Stomach (tissue), 19 donors: ENCODE measurements around the gene SETX. TPM values are rescaled to one million over a fixed set of nuclear protein-coding genes. Genes with fewer than 3 reads are reported as not detected.

Source experiments
- DNase-seq, 2 donors: peaks; one replicate each; pipeline versions ENCODE4 v3.0.0 to v3.0.0-alpha.2; 2013 to 2019
- H3K27ac ChIP-seq, 5 donors: fragments of 200-600 bp in 4 of 5; sonication (generic) in 4 of 5; one replicate each; pipeline ENCODE4 v1.5.1; 2013 to 2019; ENCODE audit warnings: mild to moderate bottlenecking in 1 of 5, moderate library complexity in 1 of 5
- H3K27me3 ChIP-seq, 3 donors: fragments of 200-600 bp; sonication (generic); one replicate each; pipeline ENCODE4 v1.5.1; 2017 to 2019; ENCODE audit warnings: mixed run types in 1 of 3
- H3K36me3 ChIP-seq, 4 donors: fragments of 200-600 bp; sonication (generic); 1 replicate in 3 of 4; 2 replicates in 1 of 4; pipeline ENCODE4 v1.5.1; 2016 to 2019
- H3K4me1 ChIP-seq, 4 donors: fragments of 200-600 bp; sonication (generic); one replicate each; pipeline ENCODE4 v1.5.1; 2016 to 2019
- H3K4me3 ChIP-seq, 4 donors: fragments of 200-600 bp; sonication (generic) in 3 of 4; one replicate each; pipeline ENCODE4 v1.5.1; 2016 to 2019; ENCODE audit warnings: mild to moderate bottlenecking in 1 of 4
- H3K9me3 ChIP-seq, 4 donors: fragments of 200-600 bp; sonication (generic); one replicate each; pipeline ENCODE4 v1.5.1; 2016 to 2019
- CTCF ChIP-seq, 7 experiments: fragments of 450-650 bp in 4 of 7; fragments of 200-600 bp in 3 of 7; sonication (generic) in 3 of 7; IDR thresholded peaks; one replicate each; pipeline ENCODE4 v1.5.1; 2016 to 2019; ENCODE audit warnings: antibody characterized with exemption in 7 of 7, control low read depth in 2 of 7, mild to moderate bottlenecking in 1 of 7
- EP300 ChIP-seq: sonication (generic); formaldehyde crosslinking; IDR thresholded peaks from one replicate; pipeline ENCODE4 v1.6.1; 2017; ENCODE audit warnings: antibody characterized with exemption
- POLR2A ChIP-seq, 4 donors: fragments of 450-650 bp; IDR thresholded peaks; one replicate each; pipeline ENCODE4 v1.6.1; 2016; ENCODE audit warnings: antibody characterized with exemption in 4 of 4, control low read depth in 2 of 4, mild to moderate bottlenecking in 1 of 4, moderate library complexity in 1 of 4
- POLR2AphosphoS5 ChIP-seq, 3 donors: sonication (generic); formaldehyde crosslinking; IDR thresholded peaks; one replicate each; pipeline ENCODE4 v1.6.1; 2016; ENCODE audit warnings: antibody characterized with exemption in 3 of 3
- WGBS, 5 donors: extraction: QIAGEN DNeasy Blood & Tissue Kit in 3 of 5; methylation state at CpG; one replicate each; pipeline versions ENCODE4 v1.1.5 to v1.1.7; 2013 to 2018; 5-methylcytosine and 5-hydroxymethylcytosine counted together
- intact Hi-C: fragments of 100-400 bp; cut with DNase I; formaldehyde crosslinking; loops from one replicate; pipeline ENCODE4 v1.15.1; 2023; ENCODE audit warnings: low total_unique reads
- long read RNA-seq, 10 donors: transcript quantifications; one replicate each; lab custom pipeline, GENCODE V29; 2026
- polyA plus RNA-seq, 3 donors: library from polyadenylated mRNA; stranded (reverse); fragments of 200-250 nt; gene quantifications; one replicate each; pipeline ENCODE4 v1.2.3, GENCODE V29; 2013
- total RNA-seq, 5 donors: library from RNA; depleted of rRNA; stranded (reverse); fragments of >200 nt; gene quantifications; one replicate each; pipeline versions ENCODE4 v1.1.0 to v1.2.3, GENCODE V29; 2014 to 2016
- donor health status: healthy with polysubstance abuse.
- donor health status: Bipolar disorder and iron deficiency.
- donor health status: healthy.

The SETX gene
- total RNA-seq (10 to 100 TPM; 33.9 to 96.7 (median 35.6) TPM), polyA plus RNA-seq (10 to 100 TPM in 1 of 3 donors, 1 to 10 TPM in 2; 7.9 to 15.2 (median 8.4) TPM)
- long read RNA-seq, donor 1 = 0 reads
- long read RNA-seq, donor 2 = 0 reads
- long read RNA-seq, donor 3 = 0 reads
- long read RNA-seq, donor 4 = 0 reads
- long read RNA-seq, donor 5, partial matches to known transcripts = 5 of 5 reads
- long read RNA-seq, donor 5, other reads (novel, unspliced or antisense) = 0 of 5 reads
- long read RNA-seq, donor 6, partial matches to known transcripts = 7 of 7 reads
- long read RNA-seq, donor 6, other reads (novel, unspliced or antisense) = 0 of 7 reads
- long read RNA-seq, donor 7, partial matches to known transcripts = 5 of 5 reads
- long read RNA-seq, donor 7, other reads (novel, unspliced or antisense) = 0 of 5 reads
- long read RNA-seq, donor 8 = 0 reads
- long read RNA-seq, donor 9 = 0 reads
- long read RNA-seq, donor 10 = 0 reads

- no peaks in the 10 kb centered on the region for H3K27me3 ChIP-seq
- H3K36me3 ChIP-seq = peaks cover 11 to 36% (median 28%) of the 10 kb centered on the region in 4 donors
- TF ChIP-seq CTCF (IDR thresholded peaks at IDR 0.05) (peak in 1 of 7 experiments; percentile 20), EP300 (no peak), POLR2A (IDR thresholded peaks at IDR 0.05) (peak in 1 of 4 donors; percentile 78), POLR2AphosphoS5 (IDR thresholded peaks at IDR 0.05) (peak; percentile 70 to 95 (median 95))
- peak; percentile 99 for DNase-seq
- no peaks in the 10 kb centered on the region for H3K9me3 ChIP-seq
- intact Hi-C loops = no loop called here
- peaks cover 25 to 48% (median 37%) of the 10 kb centered on the region in 4 donors for H3K4me1 ChIP-seq
- peak within 1 kb of the TSS; percentile 93 to 99 (median 97) for H3K27ac ChIP-seq
- 0 to 1% (median 1%) methylated on average over 34 to 82 of the region's 82 CpGs for WGBS, 5 donors
- H3K4me3 ChIP-seq = peak within 1 kb of the TSS; percentile 65 to 98 (median 90)
Observed at GRCh38 chr9:132354637-132355355, at the start of gene SETX. SETX (minus strand) TSS chr9:132354986; CDS start chr9:132349428, 5,558 bp downstream.

- Histone ChIP-seq H3K4me1 (peaks cover 11 to 32% (median 29%) of the 10 kb centered on the region in 4 donors), H3K9me3 (no peaks in the 10 kb centered on the region), H3K36me3 (peaks cover 6 to 44% (median 41%) of the 10 kb centered on the region in 4 donors), H3K4me3 (no peak overlapping the region), H3K27me3 (peaks cover 0 to 4% (median under 1%) of the 10 kb centered on the region in 3 donors), H3K27ac (no peak overlapping the region)
- WGBS, 5 donors = 50 to 60% (median 55%) methylated on average over 9 of the region's 9 CpGs
- DNase-seq = no peak
- TF ChIP-seq POLR2AphosphoS5 (IDR thresholded peaks at IDR 0.05) (no peak), POLR2A (IDR thresholded peaks at IDR 0.05) (no peak), EP300 (no peak), CTCF (IDR thresholded peaks at IDR 0.05) (no peak)
- intact Hi-C loops = no loop called here
Observed at GRCh38 chr9:132404228-132404881, 49.6 kb upstream of the SETX start.

GRCh38 chr9:132401824-132402223, 47.0 kb upstream of the SETX start:
- no peak for DNase-seq
- no peak for TF ChIP-seq POLR2AphosphoS5 (IDR thresholded peaks at IDR 0.05)
- no peak for TF ChIP-seq POLR2A (IDR thresholded peaks at IDR 0.05)
- no peak for TF ChIP-seq EP300
- TF ChIP-seq CTCF (IDR thresholded peaks at IDR 0.05) = no peak
- H3K9me3 ChIP-seq = no peaks in the 10 kb centered on the region
- H3K36me3 ChIP-seq = peaks cover 26 to 70% (median 66%) of the 10 kb centered on the region in 4 donors
- no peak overlapping the region for H3K4me3 ChIP-seq
- no peaks in the 10 kb centered on the region for H3K27me3 ChIP-seq
- H3K27ac ChIP-seq = no peak overlapping the region
- peaks cover 11 to 25% (median 22%) of the 10 kb centered on the region in 4 donors for H3K4me1 ChIP-seq
- intact Hi-C loops = no loop called here
- 93 to 96% (median 94%) methylated on average over 4 of the region's 4 CpGs for WGBS, 5 donors

- DNase-seq = no peak
- no peak for TF ChIP-seq EP300
- TF ChIP-seq POLR2AphosphoS5 (IDR thresholded peaks at IDR 0.05) = no peak
- TF ChIP-seq POLR2A (IDR thresholded peaks at IDR 0.05) = no peak
- no peak for TF ChIP-seq CTCF (IDR thresholded peaks at IDR 0.05)
- WGBS, 5 donors = 78 to 90% (median 87%) methylated on average over 11 of the region's 11 CpGs
- Histone ChIP-seq H3K27ac (no peak overlapping the region), H3K4me1 (no peaks in the 10 kb centered on the region), H3K9me3 (no peaks in the 10 kb centered on the region), H3K36me3 (peaks cover 72 to 100% (median 100%) of the 10 kb centered on the region in 4 donors), H3K27me3 (no peaks in the 10 kb centered on the region), H3K4me3 (no peak overlapping the region)
- intact Hi-C loops = no loop called here
Observed at GRCh38 chr9:132395560-132395959, 40.8 kb upstream of the SETX start.
